Body of pancreas (tissue), 4 donors: ENCODE results near the gene TMEM132C. TPM values are rescaled to one million over a fixed set of nuclear protein-coding genes. Genes with fewer than 3 reads are reported as not detected.

ENCODE experiments used
- ATAC-seq: fragments of 150-250 bp; one replicate; pipeline ENCODE4 v1.9.1; 2016
- DNase-seq, 4 donors: peaks; one replicate each; pipeline ENCODE4 v3.0.0-alpha.2; 2019
- H3K27ac ChIP-seq, 4 donors: fragments of 200-600 bp; sonication (generic); 1 replicate in 3 of 4; 2 replicates in 1 of 4; pipeline versions ENCODE4 v1.5.1 to v1.6.1; 2016 to 2019; ENCODE audit warnings: mild to moderate bottlenecking in 1 of 4, mixed read lengths in 1 of 4, moderate library complexity in 1 of 4
- H3K27me3 ChIP-seq, 2 donors: fragments of 200-600 bp; sonication (generic); one replicate each; pipeline ENCODE4 v1.6.0; 2016; ENCODE audit warnings: mild to moderate bottlenecking in 1 of 2
- H3K36me3 ChIP-seq, 2 donors: fragments of 200-600 bp; sonication (generic); replicated peaks in 1 of 2; 2 replicates each; pipeline ENCODE4 v1.5.1; 2016; ENCODE audit warnings: low read depth in 2 of 2; ENCODE audit not compliant: insufficient read depth in 1 of 2
- H3K4me1 ChIP-seq: fragments of 200-600 bp; sonication (generic); one replicate; pipeline ENCODE4 v1.6.0; 2016
- H3K4me3 ChIP-seq, 2 donors: fragments of 200-600 bp; sonication (generic); 1 replicate in 1 of 2; 2 replicates in 1 of 2; pipeline ENCODE4 v1.5.1; 2016 to 2019
- H3K9me3 ChIP-seq, 3 donors: fragments of 200-600 bp; sonication (generic); 1 replicate in 2 of 3; 2 replicates in 1 of 3; pipeline ENCODE4 v1.5.1; 2016
- POLR2A ChIP-seq, 3 donors: fragments of 450-650 bp; IDR thresholded peaks; one replicate each; pipeline ENCODE4 v1.6.1; 2016; ENCODE audit warnings: antibody characterized with exemption in 3 of 3, mild to moderate bottlenecking in 2 of 3
- WGBS, 2 donors: methylation state at CpG; one replicate each; pipeline ENCODE4 v1.1.5; 2017; 5-methylcytosine and 5-hydroxymethylcytosine counted together
- intact Hi-C: fragments of 100-400 bp; cut with DNase I; formaldehyde crosslinking; loops from one replicate; pipeline ENCODE4 v1.15.1; 2023
- total RNA-seq, 2 donors: library from RNA; depleted of rRNA; stranded (reverse); fragments of >200 nt; gene quantifications; one replicate each; pipeline ENCODE4 v1.1.0, GENCODE V29; 2016
- TF ChIP-seq, protein P1 (sequence below), 7 experiments: fragments of 450-650 bp in 4 of 7; fragments of 200-600 bp in 3 of 7; sonication (generic) in 3 of 7; IDR thresholded peaks; one replicate each; pipeline ENCODE4 v1.5.1; 2016 to 2019; ENCODE audit warnings: antibody characterized with exemption in 7 of 7

The TMEM132C gene
- total RNA-seq, 2 donors from 2014 or later: 4.4 to 8.2 TPM

DNA sequence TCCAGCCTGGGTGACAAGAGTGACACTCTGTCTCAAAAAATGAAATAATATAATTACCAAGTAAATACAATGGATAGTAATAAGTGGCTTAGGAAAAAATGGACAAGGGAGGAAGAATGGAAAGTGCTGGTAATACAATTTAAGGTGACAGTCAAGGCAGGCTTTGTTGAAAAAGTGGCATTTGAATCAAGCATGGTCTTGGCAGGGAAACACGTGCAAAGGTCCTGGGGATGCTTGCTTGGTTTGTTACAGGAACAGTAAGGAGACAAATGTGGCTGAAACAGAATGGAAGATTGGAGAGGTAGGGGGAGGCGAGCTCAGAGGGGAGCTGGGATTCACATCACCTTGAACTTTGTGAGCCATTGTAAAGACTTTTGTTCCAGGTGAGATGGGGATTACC, 153.2 kb downstream of the TMEM132C start:
- ATAC-seq (no peak), DNase-seq (no peak)
- Histone ChIP-seq H3K27me3 (no peaks in the 10 kb centered on the region), H3K27ac (no peak overlapping the region), H3K4me1 (no peaks in the 10 kb centered on the region), H3K9me3 (no peaks in the 10 kb centered on the region), H3K36me3 (no peaks in the 10 kb centered on the region), H3K4me3 (no peak overlapping the region)
- intact Hi-C loops: no loop called here
- TF ChIP-seq, protein P1, sequence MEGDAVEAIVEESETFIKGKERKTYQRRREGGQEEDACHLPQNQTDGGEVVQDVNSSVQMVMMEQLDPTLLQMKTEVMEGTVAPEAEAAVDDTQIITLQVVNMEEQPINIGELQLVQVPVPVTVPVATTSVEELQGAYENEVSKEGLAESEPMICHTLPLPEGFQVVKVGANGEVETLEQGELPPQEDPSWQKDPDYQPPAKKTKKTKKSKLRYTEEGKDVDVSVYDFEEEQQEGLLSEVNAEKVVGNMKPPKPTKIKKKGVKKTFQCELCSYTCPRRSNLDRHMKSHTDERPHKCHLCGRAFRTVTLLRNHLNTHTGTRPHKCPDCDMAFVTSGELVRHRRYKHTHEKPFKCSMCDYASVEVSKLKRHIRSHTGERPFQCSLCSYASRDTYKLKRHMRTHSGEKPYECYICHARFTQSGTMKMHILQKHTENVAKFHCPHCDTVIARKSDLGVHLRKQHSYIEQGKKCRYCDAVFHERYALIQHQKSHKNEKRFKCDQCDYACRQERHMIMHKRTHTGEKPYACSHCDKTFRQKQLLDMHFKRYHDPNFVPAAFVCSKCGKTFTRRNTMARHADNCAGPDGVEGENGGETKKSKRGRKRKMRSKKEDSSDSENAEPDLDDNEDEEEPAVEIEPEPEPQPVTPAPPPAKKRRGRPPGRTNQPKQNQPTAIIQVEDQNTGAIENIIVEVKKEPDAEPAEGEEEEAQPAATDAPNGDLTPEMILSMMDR (IDR thresholded peaks at IDR 0.05): no peak
- no peak for TF ChIP-seq POLR2A (IDR thresholded peaks at IDR 0.05)
- 60 to 70% methylated on average over 2 of the region's 2 CpGs for WGBS, 2 donors

DNA sequence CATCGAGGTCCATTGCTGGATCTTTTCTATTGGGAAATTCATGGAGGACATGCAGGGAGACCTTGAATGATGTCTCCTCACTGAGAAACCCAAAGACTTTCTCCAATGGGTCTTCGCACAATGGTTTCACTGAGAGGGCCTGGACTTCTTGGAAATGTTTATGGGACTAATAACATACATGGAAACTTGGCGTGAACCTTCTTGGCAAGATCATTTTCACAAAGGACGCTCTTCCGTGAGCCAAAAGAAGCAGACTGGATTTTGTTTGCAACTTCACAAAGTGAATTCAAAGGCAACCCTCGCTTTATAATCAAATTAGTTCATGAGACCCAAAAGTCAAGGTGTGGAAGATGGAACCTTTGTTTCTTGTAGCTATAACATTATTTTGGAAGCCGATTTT, 154.4 kb downstream of the TMEM132C start:
- 44 to 57% methylated on average over 7 of the region's 7 CpGs for WGBS, 2 donors
- intact Hi-C loops: no loop called here
- Histone ChIP-seq H3K4me1 (no peaks in the 10 kb centered on the region), H3K4me3 (no peak overlapping the region), H3K36me3 (no peaks in the 10 kb centered on the region), H3K27me3 (no peaks in the 10 kb centered on the region), H3K9me3 (no peaks in the 10 kb centered on the region), H3K27ac (no peak overlapping the region)
- TF ChIP-seq POLR2A (IDR thresholded peaks at IDR 0.05): no peak
- TF ChIP-seq, protein P1 (IDR thresholded peaks at IDR 0.05): no peak
- no peak for DNase-seq
- ATAC-seq: no peak

DNA sequence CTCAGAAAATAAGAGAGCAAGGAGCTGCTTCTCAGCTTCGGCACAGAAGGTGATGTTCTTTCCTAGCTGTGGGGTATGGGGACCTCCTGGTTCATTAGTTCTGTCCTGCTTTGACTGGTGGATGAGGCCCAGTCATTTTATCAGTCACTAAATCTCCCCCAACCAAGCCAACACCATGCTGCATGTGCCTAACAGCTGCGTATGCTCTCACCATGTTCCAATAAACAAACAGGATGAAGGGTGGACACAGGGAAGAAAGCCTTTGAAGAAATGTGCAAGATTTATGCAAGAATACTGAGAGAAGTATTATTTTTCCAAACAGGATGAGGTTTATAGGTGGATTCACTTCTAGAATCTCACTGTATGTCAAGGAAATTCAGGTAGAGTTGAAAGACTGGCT, 156.2 kb downstream of the TMEM132C start:
- Histone ChIP-seq H3K27ac (no peak overlapping the region), H3K36me3 (no peaks in the 10 kb centered on the region), H3K4me3 (no peak overlapping the region), H3K9me3 (no peaks in the 10 kb centered on the region), H3K27me3 (no peaks in the 10 kb centered on the region), H3K4me1 (no peaks in the 10 kb centered on the region)
- WGBS, 2 donors: 55 to 56% methylated on average over 2 of the region's 2 CpGs
- TF ChIP-seq, protein P1 (IDR thresholded peaks at IDR 0.05): no peak
- no peak for TF ChIP-seq POLR2A (IDR thresholded peaks at IDR 0.05)
- no peak for DNase-seq
- no peak for ATAC-seq
- intact Hi-C loops: no loop called here

DNA sequence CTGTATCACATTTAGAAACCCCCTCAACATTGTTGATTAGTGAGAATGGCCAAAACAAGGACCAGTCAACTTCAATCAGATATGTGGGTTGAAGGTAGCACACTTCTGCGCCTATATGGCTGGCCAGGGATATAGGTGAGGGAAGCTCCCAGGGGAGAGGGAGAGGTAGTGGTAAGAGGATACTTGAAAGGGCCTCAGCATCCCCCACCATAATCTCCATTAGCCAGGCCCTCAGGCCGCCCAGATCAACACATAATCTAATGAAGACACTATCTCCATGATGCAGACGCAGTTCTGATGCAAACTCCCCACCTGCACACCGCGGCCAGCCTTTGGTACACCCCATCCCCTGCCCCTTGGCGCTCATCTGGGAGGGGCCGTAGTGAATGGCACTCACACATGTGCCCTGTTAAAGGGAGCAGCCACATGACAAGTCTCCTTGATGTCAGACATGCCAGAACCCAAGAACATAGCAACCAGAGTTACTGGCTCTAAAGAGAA, 158.0 kb downstream of the TMEM132C start:
- Histone ChIP-seq H3K27ac (no peak overlapping the region), H3K36me3 (no peaks in the 10 kb centered on the region), H3K9me3 (no peaks in the 10 kb centered on the region), H3K27me3 (no peaks in the 10 kb centered on the region), H3K4me1 (no peaks in the 10 kb centered on the region), H3K4me3 (no peak overlapping the region)
- WGBS, 2 donors: 68 to 69% methylated on average over 6 to 7 of the region's 7 CpGs
- DNase-seq: no peak
- no peak for ATAC-seq
- intact Hi-C loops: no loop called here
- TF ChIP-seq POLR2A (IDR thresholded peaks at IDR 0.05): no peak
- TF ChIP-seq, protein P1 (IDR thresholded peaks at IDR 0.05): no peak

DNA sequence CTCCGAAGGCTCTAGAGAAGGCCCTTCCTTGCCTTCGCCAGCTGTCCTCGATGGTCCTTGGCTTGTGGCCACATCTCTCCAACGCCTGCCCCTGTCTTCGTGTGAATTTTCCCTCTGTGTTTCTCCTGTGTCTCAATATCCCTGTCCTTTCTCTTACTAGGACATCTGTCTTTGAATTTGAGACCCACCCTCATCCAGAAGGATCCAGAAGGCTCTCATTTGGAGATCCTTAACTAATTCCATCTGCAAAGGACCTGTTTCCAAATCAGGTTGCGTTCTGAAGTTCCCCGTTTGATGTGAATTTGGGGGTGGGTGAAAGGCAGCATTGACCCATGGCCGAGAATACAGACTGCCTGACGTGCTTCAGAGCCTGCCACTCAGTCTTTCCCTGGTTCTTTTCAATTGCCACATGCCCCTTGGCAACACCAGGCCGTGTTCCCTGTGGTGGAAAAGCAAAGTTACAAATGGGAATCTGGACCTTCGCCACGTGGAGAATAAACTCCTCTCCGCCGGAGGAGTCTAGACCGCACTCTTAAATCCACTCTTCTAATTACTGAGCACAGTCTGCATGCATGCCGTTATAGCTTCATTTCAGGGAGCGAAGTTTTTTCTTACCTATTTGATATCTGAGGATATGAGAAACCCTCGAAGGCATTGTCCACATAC, 158.8 kb downstream of the TMEM132C start:
- 64 to 75% methylated on average over 18 of the region's 18 CpGs for WGBS, 2 donors
- Histone ChIP-seq H3K27ac (no peak overlapping the region), H3K9me3 (no peaks in the 10 kb centered on the region), H3K27me3 (no peaks in the 10 kb centered on the region), H3K4me3 (no peak overlapping the region), H3K36me3 (no peaks in the 10 kb centered on the region), H3K4me1 (no peaks in the 10 kb centered on the region)
- no peak for DNase-seq
- ATAC-seq: no peak
- TF ChIP-seq, protein P1 (IDR thresholded peaks at IDR 0.05): no peak
- TF ChIP-seq POLR2A (IDR thresholded peaks at IDR 0.05): no peak
- intact Hi-C loops: no loop called here
